HG02852 (cell line): ENCODE measurements around the gene NPS.

Source experiments
- ATAC-seq: cut with Tn5 transposase; IDR thresholded peaks from one replicate; pipeline ENCODE4 v1.9.1; 2021; ENCODE audit warnings: mild to moderate bottlenecking, moderate library complexity; ENCODE audit not compliant: unreplicated experiment

Gene NPS

GRCh38 chr10:127556916-127557315 lies 7.8 kb downstream of the NPS start:
- ATAC-seq: no peak

- ATAC-seq: no peak
Measured at GRCh38 chr10:127561647-127562046, 12.5 kb downstream of the NPS start.

GRCh38 chr10:127563718-127564553 lies 14.8 kb downstream of the NPS start:
- peak; percentile 55 for ATAC-seq

GRCh38 chr10:127564644-127565043 lies 15.5 kb downstream of the NPS start:
- no peak for ATAC-seq

- ATAC-seq: no peak
Measured at GRCh38 chr10:127565583-127565982, 16.5 kb downstream of the NPS start.

GRCh38 chr10:127569210-127569609 lies 20.1 kb downstream of the NPS start:
- ATAC-seq: no peak

GRCh38 chr10:127570036-127570435 lies 20.9 kb downstream of the NPS start:
- no peak for ATAC-seq

GRCh38 chr10:127571386-127571785 lies 22.3 kb downstream of the NPS start:
- no peak for ATAC-seq

- ATAC-seq: no peak
Measured at GRCh38 chr10:127576051-127576450, 26.9 kb downstream of the NPS start.

GRCh38 chr10:127576740-127577161 lies 27.6 kb downstream of the NPS start:
- no peak for ATAC-seq

GRCh38 chr10:127577376-127578258 lies 28.5 kb downstream of the NPS start:
- ATAC-seq: no peak

- no peak for ATAC-seq
Measured at GRCh38 chr10:127578259-127578960, 29.3 kb downstream of the NPS start.

GRCh38 chr10:127578961-127579305 lies 29.8 kb downstream of the NPS start:
- ATAC-seq: no peak

- ATAC-seq: no peak
Measured at GRCh38 chr10:127579640-127580039, 30.5 kb downstream of the NPS start.

- ATAC-seq: no peak
Measured at GRCh38 chr10:127580822-127581221, 31.7 kb downstream of the NPS start.

- no peak for ATAC-seq
Measured at GRCh38 chr10:127585519-127586023, 36.5 kb downstream of the NPS start.

GRCh38 chr10:127587668-127588365 lies 38.7 kb downstream of the NPS start:
- no peak for ATAC-seq

GRCh38 chr10:127592586-127592985 lies 43.5 kb downstream of the NPS start:
- ATAC-seq: no peak

GRCh38 chr10:127600479-127600878 lies 51.4 kb downstream of the NPS start:
- ATAC-seq: no peak
